GM18873 (cell line): ENCODE results near the gene FREM2.

Experiments used
- ATAC-seq: cut with Tn5 transposase; IDR thresholded peaks from one replicate; pipeline ENCODE4 v1.9.1; 2021; ENCODE audit warnings: mild to moderate bottlenecking, moderate library complexity, moderate number of reproducible peaks; ENCODE audit not compliant: unreplicated experiment, low FRiP score

The FREM2 gene, protein sequence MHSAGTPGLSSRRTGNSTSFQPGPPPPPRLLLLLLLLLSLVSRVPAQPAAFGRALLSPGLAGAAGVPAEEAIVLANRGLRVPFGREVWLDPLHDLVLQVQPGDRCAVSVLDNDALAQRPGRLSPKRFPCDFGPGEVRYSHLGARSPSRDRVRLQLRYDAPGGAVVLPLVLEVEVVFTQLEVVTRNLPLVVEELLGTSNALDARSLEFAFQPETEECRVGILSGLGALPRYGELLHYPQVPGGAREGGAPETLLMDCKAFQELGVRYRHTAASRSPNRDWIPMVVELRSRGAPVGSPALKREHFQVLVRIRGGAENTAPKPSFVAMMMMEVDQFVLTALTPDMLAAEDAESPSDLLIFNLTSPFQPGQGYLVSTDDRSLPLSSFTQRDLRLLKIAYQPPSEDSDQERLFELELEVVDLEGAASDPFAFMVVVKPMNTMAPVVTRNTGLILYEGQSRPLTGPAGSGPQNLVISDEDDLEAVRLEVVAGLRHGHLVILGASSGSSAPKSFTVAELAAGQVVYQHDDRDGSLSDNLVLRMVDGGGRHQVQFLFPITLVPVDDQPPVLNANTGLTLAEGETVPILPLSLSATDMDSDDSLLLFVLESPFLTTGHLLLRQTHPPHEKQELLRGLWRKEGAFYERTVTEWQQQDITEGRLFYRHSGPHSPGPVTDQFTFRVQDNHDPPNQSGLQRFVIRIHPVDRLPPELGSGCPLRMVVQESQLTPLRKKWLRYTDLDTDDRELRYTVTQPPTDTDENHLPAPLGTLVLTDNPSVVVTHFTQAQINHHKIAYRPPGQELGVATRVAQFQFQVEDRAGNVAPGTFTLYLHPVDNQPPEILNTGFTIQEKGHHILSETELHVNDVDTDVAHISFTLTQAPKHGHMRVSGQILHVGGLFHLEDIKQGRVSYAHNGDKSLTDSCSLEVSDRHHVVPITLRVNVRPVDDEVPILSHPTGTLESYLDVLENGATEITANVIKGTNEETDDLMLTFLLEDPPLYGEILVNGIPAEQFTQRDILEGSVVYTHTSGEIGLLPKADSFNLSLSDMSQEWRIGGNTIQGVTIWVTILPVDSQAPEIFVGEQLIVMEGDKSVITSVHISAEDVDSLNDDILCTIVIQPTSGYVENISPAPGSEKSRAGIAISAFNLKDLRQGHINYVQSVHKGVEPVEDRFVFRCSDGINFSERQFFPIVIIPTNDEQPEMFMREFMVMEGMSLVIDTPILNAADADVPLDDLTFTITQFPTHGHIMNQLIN (N-terminal part only)

GRCh38 chr13:38686577-38687245 is at the start of gene FREM2:
Gene FREM2, plus strand, starts transcription at chr13:38687077. Its CDS starts 268 bp downstream, at chr13:38687345.
- ATAC-seq = no peak

DNA sequence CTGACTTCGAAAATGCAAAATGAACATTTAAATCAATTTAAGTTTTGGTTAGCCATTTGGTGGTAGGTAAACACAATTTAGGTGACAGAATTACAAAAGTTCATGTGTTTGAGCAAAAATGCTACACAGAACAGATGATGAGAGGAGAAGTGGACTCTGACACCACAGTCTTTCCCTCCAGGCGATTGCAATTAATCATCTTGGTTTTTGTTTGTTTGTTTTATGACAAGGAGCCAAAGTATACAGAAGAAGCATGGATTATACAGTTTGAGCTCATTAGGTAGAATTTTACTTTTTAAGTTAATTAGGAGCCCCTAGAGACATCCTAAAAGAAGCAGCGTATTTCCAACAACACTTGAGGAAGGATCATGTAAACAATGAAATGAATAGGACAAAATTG is 49.3 kb upstream of the FREM2 start:
- no peak for ATAC-seq

DNA sequence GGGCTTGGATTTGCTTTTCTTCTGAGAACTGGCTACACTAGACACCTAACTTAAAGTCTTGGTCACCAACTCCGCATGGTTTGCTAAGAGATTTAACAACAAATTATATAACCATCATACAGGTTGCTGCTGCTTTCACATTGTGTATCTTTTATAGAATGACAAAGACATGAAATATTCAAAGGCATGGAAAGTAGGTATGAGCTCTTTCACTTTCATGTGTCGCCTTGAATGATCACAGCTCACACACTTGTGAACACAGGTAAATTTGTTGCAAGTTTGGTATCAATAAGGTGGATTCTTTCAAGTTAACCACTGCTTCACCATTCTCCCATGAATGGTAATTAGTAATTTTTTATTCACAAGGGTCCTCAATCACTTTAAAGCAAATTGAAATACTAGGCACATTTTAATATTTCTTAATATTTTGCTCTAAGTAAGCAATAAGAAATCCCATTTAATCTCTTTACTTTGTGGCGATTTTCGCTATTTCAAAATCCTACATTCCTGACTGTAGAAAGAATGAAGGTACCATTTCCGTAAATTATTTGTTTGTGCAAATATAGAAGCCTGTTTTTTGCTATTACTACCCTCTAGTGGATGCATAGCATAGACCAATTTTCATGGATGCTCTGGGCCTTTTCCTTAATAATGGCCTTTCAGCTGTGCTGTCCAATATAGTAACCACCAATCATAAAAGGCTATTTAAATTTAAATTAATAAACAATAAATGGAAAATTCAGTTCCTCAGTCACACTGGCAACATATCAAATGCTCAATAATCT is 45.5 kb upstream of the FREM2 start:
- ATAC-seq = no peak

GRCh38 chr13:38647312-38647711 is 39.6 kb upstream of the FREM2 start:
- ATAC-seq = no peak

DNA sequence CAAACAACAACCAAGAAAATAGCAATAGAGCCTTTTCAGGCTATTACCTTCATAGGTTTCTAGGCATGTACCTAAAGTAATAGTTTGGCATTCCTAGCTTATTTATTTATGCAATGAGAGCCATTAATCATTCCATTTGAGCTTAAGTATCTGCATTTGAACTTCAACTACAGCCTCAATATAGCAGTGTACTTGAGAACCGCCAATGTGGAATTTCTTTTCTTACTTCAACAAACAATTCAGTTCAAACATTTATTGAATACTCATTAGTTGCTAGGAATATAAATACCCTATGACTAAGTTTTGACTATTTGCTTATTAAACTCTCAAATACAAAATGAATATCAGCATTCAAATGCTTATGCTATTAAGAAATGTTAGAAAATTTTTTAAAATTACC is 38.0 kb upstream of the FREM2 start:
- ATAC-seq = no peak

- no peak for ATAC-seq
Measured at GRCh38 chr13:38656699-38657098, 30.2 kb upstream of the FREM2 start.

DNA sequence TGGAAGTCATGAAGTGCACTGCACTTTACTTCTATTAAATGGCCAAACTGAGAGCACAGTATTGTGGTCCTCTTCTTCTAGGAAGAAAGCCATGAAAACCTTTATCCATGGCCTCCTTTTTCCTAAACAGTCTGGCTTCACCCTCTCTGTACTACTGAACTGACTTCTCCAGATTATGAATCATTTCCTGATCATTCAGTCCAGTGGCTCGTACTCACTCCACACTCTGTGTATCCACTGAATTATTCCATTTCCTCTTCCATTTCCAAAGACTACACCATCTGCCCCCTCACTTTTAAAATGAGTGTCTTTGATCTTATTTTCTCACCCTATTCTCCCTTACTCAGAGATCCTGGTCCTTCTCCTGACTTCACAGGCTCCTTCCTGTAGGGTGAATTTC is 29.7 kb upstream of the FREM2 start:
- no peak for ATAC-seq

GRCh38 chr13:38658906-38659305 is 28.0 kb upstream of the FREM2 start:
- ATAC-seq = no peak

DNA sequence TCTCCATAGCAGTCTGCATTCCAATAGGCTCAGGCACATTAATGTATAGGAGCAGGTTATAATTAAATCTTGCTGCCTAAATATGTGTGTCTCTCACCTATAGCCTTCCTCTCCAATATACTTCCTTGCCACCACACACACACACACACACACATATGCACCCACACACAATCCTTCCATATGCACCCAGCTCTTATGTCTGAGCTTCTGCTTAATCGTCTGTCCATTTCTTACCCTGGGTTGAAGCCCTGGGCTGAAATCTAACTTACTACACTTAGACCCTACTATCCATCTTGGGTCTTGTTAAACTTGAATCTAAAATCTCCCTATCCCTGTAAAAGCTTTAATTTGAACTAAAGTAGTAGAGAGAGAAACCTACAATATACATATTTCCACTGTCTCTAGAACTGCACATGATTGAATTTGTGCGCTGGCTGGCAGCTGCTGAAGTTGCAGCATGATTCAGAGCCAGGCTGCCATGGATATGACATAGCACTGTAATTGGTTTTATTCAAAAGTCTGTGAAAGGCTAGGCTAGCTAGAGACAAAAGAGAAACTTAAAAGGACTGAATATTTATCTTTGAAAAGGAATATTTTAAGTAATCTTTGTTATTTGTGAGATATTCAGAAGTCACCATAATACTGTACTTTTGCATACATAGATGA is 25.7 kb upstream of the FREM2 start:
- no peak for ATAC-seq

DNA sequence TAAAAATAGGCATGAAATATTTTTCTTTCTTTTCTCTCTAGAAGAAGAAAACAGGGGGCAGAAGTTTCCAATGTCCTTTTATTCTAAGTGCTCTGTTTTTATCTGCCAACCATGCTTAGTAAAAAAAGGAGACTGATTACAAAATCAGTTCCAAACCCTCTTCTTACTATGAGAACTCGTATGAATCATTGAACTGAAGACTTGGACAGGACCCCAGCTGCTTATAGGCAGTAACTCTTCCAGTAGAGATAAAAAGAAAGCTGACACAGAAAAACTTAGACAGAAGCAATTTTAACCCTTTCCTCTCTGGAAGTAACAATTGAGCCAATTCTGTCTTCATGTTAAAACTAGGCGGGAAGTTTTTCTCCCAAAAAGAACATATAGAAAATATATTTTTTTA is 24.5 kb upstream of the FREM2 start:
- ATAC-seq = no peak

GRCh38 chr13:38664906-38665305 is 22.0 kb upstream of the FREM2 start:
- ATAC-seq = no peak

DNA sequence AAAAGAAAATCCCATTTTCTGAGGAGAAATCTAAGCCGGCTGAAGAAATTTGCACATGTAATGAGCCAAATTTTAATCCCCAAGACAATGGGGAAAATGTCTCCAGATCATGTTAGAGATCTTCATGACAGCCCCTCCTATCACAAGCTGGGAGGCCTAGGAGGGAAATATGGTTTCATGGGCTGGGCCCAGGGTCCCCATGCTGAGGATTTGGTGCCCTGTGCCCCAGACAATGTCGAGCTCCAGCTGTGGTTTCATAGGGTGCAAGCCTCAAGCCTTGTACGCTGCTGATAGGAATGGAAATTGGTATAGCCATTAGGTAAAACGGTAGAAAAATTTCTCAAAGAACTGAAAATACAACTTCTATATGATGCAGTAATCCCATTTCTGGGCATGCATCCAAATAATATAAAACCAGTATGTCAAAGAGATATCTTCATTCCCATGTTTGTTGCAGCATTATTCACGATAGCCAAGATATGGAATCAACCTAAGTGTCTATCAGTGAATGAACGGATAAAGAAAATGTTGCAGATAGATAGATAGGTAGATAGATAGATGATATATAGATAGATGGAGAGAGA is 19.3 kb upstream of the FREM2 start:
- no peak for ATAC-seq

DNA sequence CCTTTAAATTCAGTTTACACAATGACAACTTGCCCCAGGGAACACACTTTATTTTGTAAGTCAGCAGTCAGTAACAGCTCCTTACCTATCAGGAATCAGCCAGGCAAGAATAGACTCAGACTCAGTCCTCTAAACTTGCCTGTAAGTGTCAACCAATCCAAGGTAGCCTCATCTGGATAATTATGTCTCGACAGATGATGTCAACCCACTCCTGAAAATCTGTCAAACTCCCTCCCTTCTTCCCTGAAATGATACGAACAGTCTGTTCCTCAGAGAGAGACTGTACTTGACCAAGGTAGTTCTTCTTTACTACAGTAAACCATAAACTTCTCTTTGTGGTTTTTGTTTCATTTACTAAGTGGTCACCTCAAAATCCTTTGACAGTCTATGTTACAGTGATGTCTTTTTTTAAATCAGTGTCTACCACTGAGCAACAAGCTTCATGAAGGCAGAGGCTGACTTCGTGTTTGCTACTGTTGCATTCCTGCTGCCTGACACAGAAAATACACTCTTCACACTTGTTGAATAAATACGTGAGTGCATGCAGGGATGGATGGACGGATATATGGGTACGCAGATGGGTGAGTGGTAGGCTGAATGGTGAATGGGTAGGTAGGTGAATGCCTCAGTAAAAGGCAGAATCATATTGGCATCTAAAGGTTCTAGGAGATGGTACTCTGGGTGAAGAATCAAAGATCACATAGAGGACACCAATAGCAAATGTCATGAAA is 17.5 kb upstream of the FREM2 start:
- ATAC-seq = no peak

- ATAC-seq = no peak
Measured at GRCh38 chr13:38670627-38671026, 16.2 kb upstream of the FREM2 start.

- no peak for ATAC-seq
Measured at GRCh38 chr13:38671980-38672379, 14.9 kb upstream of the FREM2 start.

DNA sequence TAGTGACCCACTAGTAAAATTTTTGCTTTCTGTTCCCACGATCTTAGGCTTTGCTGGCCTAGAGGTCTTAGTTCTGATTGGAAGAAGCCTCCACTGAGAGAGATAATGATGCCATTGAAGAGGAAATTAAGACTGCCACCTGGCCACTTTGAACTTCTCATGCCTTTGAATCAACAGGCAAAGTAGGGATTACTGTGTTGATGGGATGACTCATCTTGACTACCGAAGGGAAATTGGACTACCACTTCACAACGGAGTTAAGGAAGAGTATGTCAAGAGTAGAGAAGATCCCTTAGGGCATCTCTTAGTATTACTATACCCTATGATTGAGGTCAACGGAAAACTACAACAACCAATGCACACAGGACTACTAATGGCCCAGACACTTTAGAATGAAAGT is 12.7 kb upstream of the FREM2 start:
- no peak for ATAC-seq

- no peak for ATAC-seq
Measured at GRCh38 chr13:38680912-38681311, 6.0 kb upstream of the FREM2 start.

GRCh38 chr13:38684714-38685113 is 2.2 kb upstream of the FREM2 start:
- ATAC-seq = no peak
